Suprapubic skin (tissue), 4 donors: ENCODE measurements around the gene EGR4.

Experiments
- EP300 ChIP-seq: sonication (generic); formaldehyde crosslinking; IDR thresholded peaks from one replicate; pipeline ENCODE4 v1.6.1; 2017; ENCODE audit warnings: antibody characterized with exemption
- POLR2A ChIP-seq, 2 donors: fragments of 450-650 bp; IDR thresholded peaks; one replicate each; pipeline ENCODE4 v1.6.1; 2017; ENCODE audit warnings: antibody characterized with exemption in 2 of 2, mild to moderate bottlenecking in 2 of 2, moderate library complexity in 2 of 2
- POLR2AphosphoS5 ChIP-seq, 3 donors: sonication (generic); formaldehyde crosslinking; IDR thresholded peaks; one replicate each; pipeline ENCODE4 v1.6.1; 2017; ENCODE audit warnings: antibody characterized with exemption in 3 of 3
- TF ChIP-seq, protein P1 (sequence below), 2 donors: fragments of 200-600 bp in 1 of 2; fragments of 450-650 bp in 1 of 2; sonication (generic) in 1 of 2; IDR thresholded peaks; one replicate each; pipeline ENCODE4 v1.5.1; 2016 to 2019; ENCODE audit warnings: antibody characterized with exemption in 2 of 2, mild to moderate bottlenecking in 1 of 2, moderate library complexity in 1 of 2

DNA sequence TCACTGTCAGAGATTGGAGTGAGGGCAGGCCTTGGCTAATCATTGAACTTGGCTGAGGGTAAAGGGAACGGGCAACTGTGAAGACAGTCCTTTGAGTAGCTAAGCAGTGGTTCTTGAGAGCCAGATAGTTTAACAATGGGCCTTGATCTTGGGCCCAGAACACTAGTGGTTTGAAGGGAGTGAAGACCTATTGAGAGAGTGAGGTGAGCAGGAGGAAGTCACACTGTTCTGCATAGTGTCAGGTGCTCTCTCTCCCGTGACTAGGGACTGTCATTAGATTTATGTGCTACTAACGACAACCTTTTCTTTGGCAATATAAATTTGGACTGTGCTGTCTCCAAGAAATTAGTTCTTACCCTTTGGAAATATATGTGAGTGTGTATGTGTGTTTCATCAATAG lies 47.7 kb upstream of the EGR4 start:
- TF ChIP-seq, protein P1, sequence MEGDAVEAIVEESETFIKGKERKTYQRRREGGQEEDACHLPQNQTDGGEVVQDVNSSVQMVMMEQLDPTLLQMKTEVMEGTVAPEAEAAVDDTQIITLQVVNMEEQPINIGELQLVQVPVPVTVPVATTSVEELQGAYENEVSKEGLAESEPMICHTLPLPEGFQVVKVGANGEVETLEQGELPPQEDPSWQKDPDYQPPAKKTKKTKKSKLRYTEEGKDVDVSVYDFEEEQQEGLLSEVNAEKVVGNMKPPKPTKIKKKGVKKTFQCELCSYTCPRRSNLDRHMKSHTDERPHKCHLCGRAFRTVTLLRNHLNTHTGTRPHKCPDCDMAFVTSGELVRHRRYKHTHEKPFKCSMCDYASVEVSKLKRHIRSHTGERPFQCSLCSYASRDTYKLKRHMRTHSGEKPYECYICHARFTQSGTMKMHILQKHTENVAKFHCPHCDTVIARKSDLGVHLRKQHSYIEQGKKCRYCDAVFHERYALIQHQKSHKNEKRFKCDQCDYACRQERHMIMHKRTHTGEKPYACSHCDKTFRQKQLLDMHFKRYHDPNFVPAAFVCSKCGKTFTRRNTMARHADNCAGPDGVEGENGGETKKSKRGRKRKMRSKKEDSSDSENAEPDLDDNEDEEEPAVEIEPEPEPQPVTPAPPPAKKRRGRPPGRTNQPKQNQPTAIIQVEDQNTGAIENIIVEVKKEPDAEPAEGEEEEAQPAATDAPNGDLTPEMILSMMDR (IDR thresholded peaks at IDR 0.05) = no peak
- TF ChIP-seq POLR2A (IDR thresholded peaks at IDR 0.05) = no peak
- no peak for TF ChIP-seq POLR2AphosphoS5 (IDR thresholded peaks at IDR 0.05)
- no peak for TF ChIP-seq EP300
